IMR-90 (cell line): ENCODE data around the gene DDX54. TPM values are rescaled to one million over a fixed set of nuclear protein-coding genes. Genes with fewer than 3 reads are reported as not detected.

ENCODE experiments used
- ATAC-seq: fragments of 200-7000 bp; cut with Tn5 transposase; 2 replicates; pipeline ENCODE4 v1.9.1; 2020; ENCODE audit warnings: low read depth, mild to moderate bottlenecking, moderate library complexity
- BruUV-seq: library from RNA; stranded (reverse); fragments of 400-500 nt; replicated peaks from 2 replicates; lab custom pipeline; 2021; lab: Mats Ljungman, UMichigan
- CTCF ChIA-PET: fragments of 300-600 bp; formaldehyde crosslinking; extraction: SDS; loops from one replicate; lab custom pipeline; 2021; ENCODE audit warnings: antibody characterized with exemption; lab: Yijun Ruan, JAX
- POLR2A ChIA-PET: fragments of 300-600 bp; sonication (Branson Sonifier 250); formaldehyde crosslinking; loops from one replicate; lab custom pipeline; 2022; ENCODE audit warnings: antibody characterized with exemption; ENCODE audit not compliant: unreplicated experiment; lab: Charles Lee
- DNase-seq: peaks from one replicate; pipeline ENCODE4 v3.0.0; 2013
- H2AFZ ChIP-seq: replicated peaks from 2 replicates; pipeline ENCODE3; 2013; ENCODE audit warnings: low read length, mild to moderate bottlenecking; ENCODE audit not compliant: poor library complexity
- H2AK5ac ChIP-seq: 2 replicates; pipeline ENCODE4 v1.6.1; 2013; ENCODE audit warnings: low read depth, low read length, inconsistent platforms
- H2AK9ac ChIP-seq: replicated peaks from 2 replicates; pipeline ENCODE3; 2013; ENCODE audit warnings: mild to moderate bottlenecking, low read depth, low read length, moderate library complexity; ENCODE audit not compliant: poor library complexity
- H2BK120ac ChIP-seq: 2 replicates; pipeline ENCODE4 v1.6.1; 2013; ENCODE audit warnings: low read depth, low read length, inconsistent platforms
- H2BK15ac ChIP-seq: 3 replicates; pipeline ENCODE4 v1.6.1; 2013; ENCODE audit warnings: low read depth, low read length, inconsistent platforms
- H2BK20ac ChIP-seq: 2 replicates; pipeline ENCODE4 v1.6.1; 2013; ENCODE audit warnings: low read depth, mild to moderate bottlenecking, inconsistent platforms, low read length, moderate library complexity
- H2BK5ac ChIP-seq: 2 replicates; pipeline ENCODE4 v1.6.1; 2013; ENCODE audit warnings: mild to moderate bottlenecking, low read depth, low read length, inconsistent platforms; ENCODE audit not compliant: poor library complexity, severe bottlenecking
- H3K14ac ChIP-seq: replicated peaks from 2 replicates; pipeline ENCODE4 v1.6.1; 2013; ENCODE audit warnings: low read depth, low read length, inconsistent platforms
- H3K18ac ChIP-seq: 2 replicates; pipeline ENCODE4 v1.6.1; 2013; ENCODE audit warnings: low read depth, low read length, control low read depth
- H3K23ac ChIP-seq: 2 replicates; pipeline ENCODE4 v1.6.1; 2013; ENCODE audit warnings: low read depth, low read length, inconsistent platforms
- H3K27ac ChIP-seq: 2 replicates; pipeline ENCODE4 v1.5.1; 2013; ENCODE audit warnings: mild to moderate bottlenecking, control low read depth, low read length; ENCODE audit not compliant: insufficient read depth
- H3K27me3 ChIP-seq: 2 replicates; pipeline ENCODE4 v1.6.1; 2013; ENCODE audit warnings: low read length; ENCODE audit not compliant: control insufficient read depth, insufficient read depth
- H3K36me3 ChIP-seq: 2 replicates; pipeline ENCODE4 v1.6.1; 2013; ENCODE audit warnings: low read length, mixed read lengths; ENCODE audit not compliant: control insufficient read depth, insufficient read depth
- H3K4ac ChIP-seq: 2 replicates; pipeline ENCODE4 v1.6.1; 2013; ENCODE audit warnings: low read depth, low read length, inconsistent platforms
- H3K4me1 ChIP-seq: 2 replicates; pipeline ENCODE4 v1.6.1; 2013; ENCODE audit warnings: low read length, mixed read lengths; ENCODE audit not compliant: control insufficient read depth, insufficient read depth
- H3K4me2 ChIP-seq: 2 replicates; pipeline ENCODE4 v1.6.1; 2013; ENCODE audit warnings: low read depth, mild to moderate bottlenecking, control low read depth, low read length, moderate library complexity
- H3K4me3 ChIP-seq: 2 replicates; pipeline ENCODE4 v1.5.1; 2013; ENCODE audit warnings: low read depth, mild to moderate bottlenecking, control low read depth, low read length, moderate library complexity; ENCODE audit not compliant: insufficient read depth
- H3K56ac ChIP-seq: 2 replicates; pipeline ENCODE4 v1.6.1; 2013; ENCODE audit warnings: low read length, inconsistent platforms; ENCODE audit not compliant: insufficient read depth; ENCODE audit errors: extremely low read depth
- H3K79me1 ChIP-seq, 2 experiments: 2 replicates each; pipeline ENCODE4 v1.6.1; 2013; ENCODE audit warnings: low read length in 2 of 2, inconsistent platforms in 1 of 2, low read depth in 1 of 2
- H3K9ac ChIP-seq: 2 replicates; pipeline ENCODE4 v1.6.1; 2013; ENCODE audit warnings: low read depth, low read length, control low read depth
- H3K9me1 ChIP-seq: 2 replicates; pipeline ENCODE4 v1.6.1; 2013; ENCODE audit warnings: low read length, inconsistent platforms; ENCODE audit not compliant: insufficient read depth
- H3K9me3 ChIP-seq: 2 replicates; pipeline ENCODE4 v1.6.1; 2013; ENCODE audit warnings: low read length; ENCODE audit not compliant: control insufficient read depth, insufficient read depth
- H4K20me1 ChIP-seq: 2 replicates; pipeline ENCODE4 v1.6.1; 2013; ENCODE audit warnings: low read length, inconsistent platforms; ENCODE audit not compliant: insufficient read depth
- H4K5ac ChIP-seq: 2 replicates; pipeline ENCODE4 v1.6.1; 2013; ENCODE audit warnings: mild to moderate bottlenecking, low read depth, low read length, control low read depth
- H4K8ac ChIP-seq, 2 experiments: 2 replicates each; pipeline ENCODE4 v1.6.1; 2013; ENCODE audit warnings: low read depth in 2 of 2, low read length in 2 of 2, control low read depth in 1 of 2, inconsistent platforms in 1 of 2
- H4K91ac ChIP-seq: 2 replicates; pipeline ENCODE4 v1.6.1; 2013; ENCODE audit warnings: low read depth, low read length, inconsistent platforms; ENCODE audit not compliant: insufficient read depth
- BHLHE40 ChIP-seq: fragments of 150-350 bp; IDR thresholded peaks from 2 replicates; pipeline ENCODE4 v1.6.1; 2016; ENCODE audit warnings: mild to moderate bottlenecking, low read depth, low read length
- CEBPB ChIP-seq: IDR thresholded peaks from 2 replicates; pipeline ENCODE4 v1.6.1; 2012; ENCODE audit warnings: low read depth, low read length, improper control_type of control experiment
- ELK1 ChIP-seq: fragments of 150-350 bp; IDR thresholded peaks from 2 replicates; pipeline ENCODE4 v1.6.1; 2016; ENCODE audit warnings: low read depth, mild to moderate bottlenecking, low read length, moderate library complexity, borderline replicate concordance
- FOS ChIP-seq: fragments of 150-350 bp; IDR thresholded peaks from 2 replicates; pipeline ENCODE4 v1.6.1; 2016; ENCODE audit warnings: low read depth, low read length
- MAFK ChIP-seq: IDR thresholded peaks from 2 replicates; pipeline ENCODE4 v1.6.1; 2012; ENCODE audit warnings: low read depth, low read length, improper control_type of control experiment
- MXI1 ChIP-seq: IDR thresholded peaks from 2 replicates; pipeline ENCODE4 v1.6.1; 2012; ENCODE audit warnings: low read depth, mild to moderate bottlenecking, low read length, moderate library complexity, borderline replicate concordance
- NFE2L2 ChIP-seq: fragments of 150-350 bp; IDR thresholded peaks from 2 replicates; pipeline ENCODE4 v1.6.1; 2016; ENCODE audit warnings: low read depth, mild to moderate bottlenecking, low read length
- RAD21 ChIP-seq: IDR thresholded peaks from 2 replicates; pipeline ENCODE4 v1.6.1; 2012; ENCODE audit warnings: low read length, improper control_type of control experiment
- RCOR1 ChIP-seq: IDR thresholded peaks from 2 replicates; pipeline ENCODE4 v1.6.1; 2012; ENCODE audit warnings: mild to moderate bottlenecking, low read length, improper control_type of control experiment; ENCODE audit not compliant: insufficient replicate concordance
- RFX5 ChIP-seq: IDR thresholded peaks from 2 replicates; pipeline ENCODE4 v1.8.0; 2012; ENCODE audit warnings: low read depth, mild to moderate bottlenecking, low read length, moderate library complexity
- SMC3 ChIP-seq: fragments of 150-350 bp; IDR thresholded peaks from 2 replicates; pipeline ENCODE4 v1.6.1; 2016; ENCODE audit warnings: low read depth, mild to moderate bottlenecking, antibody characterized with exemption, low read length, moderate library complexity
- USF2 ChIP-seq: fragments of 150-350 bp; IDR thresholded peaks from 2 replicates; pipeline ENCODE4 v1.6.1; 2017; ENCODE audit warnings: mild to moderate bottlenecking, antibody characterized with exemption, low read length, low read depth
- WGBS, 2 experiments: methylation state at CpG; one replicate each; pipeline versions ENCODE4 v1.1.5 to v1.1.7; 2013; ENCODE audit warnings: missing lambda C conversion rate in 2 of 2; ENCODE audit not compliant: insufficient read length in 1 of 2; ENCODE audit errors: extremely low coverage in 2 of 2; 5-methylcytosine and 5-hydroxymethylcytosine counted together
- dilution Hi-C: fragments of 300-500 bp; cut with HindIII; formaldehyde crosslinking; loops from one replicate; pipeline ENCODE4 v1.14.3; 2018; ENCODE audit warnings: low sequenced_read_pairs; ENCODE audit not compliant: unreplicated experiment
- in situ Hi-C: fragments of 300-500 bp; cut with MboI; formaldehyde crosslinking; loops from 3 replicates; pipeline ENCODE4 v1.14.3; 2019; ENCODE audit warnings: low sequenced_read_pairs, inconsistent platforms, mixed read lengths
- intact Hi-C: fragments of 100-400 bp; cut with micrococcal nuclease; formaldehyde crosslinking; loops from 2 replicates; pipeline ENCODE4 v1.10.0; 2022
- polyA plus RNA-seq, 3 experiments: library from polyadenylated mRNA; depleted of rRNA; stranded (reverse); fragments of >200 nt; gene quantifications; 2 replicates each; pipeline ENCODE4 v1.2.3, GENCODE V29; 2012; ENCODE audit warnings: low replicate concordance in 1 of 3
- total RNA-seq: library from RNA; depleted of rRNA; stranded (reverse); fragments of >200 nt; gene quantifications from 2 replicates; pipeline ENCODE4 v1.2.3, GENCODE V29; 2012
- TF ChIP-seq, protein P1 (sequence below): conservative IDR thresholded peaks from 2 replicates; pipeline ENCODE4 v1.5.1; 2012; ENCODE audit warnings: mild to moderate bottlenecking, low read depth, low read length, improper control_type of control experiment

The DDX54 gene
- total and polyA plus RNA-seq, 2 of the 4 experiments (the other 2 are of a cell fraction), result 23.8 to 47.5 TPM

GRCh38 chr12:113163030-113163360 lies 22.3 kb downstream of the DDX54 start:
- DNase-seq (no peak), ATAC-seq (no peak)
- Histone ChIP-seq H3K9me1 (peaks cover 4% of the 10 kb centered on the region; the same call in 1 of the 2 replicates), H4K91ac (no peak overlapping the region), H2BK15ac (no peak overlapping the region), H2AFZ (peak overlapping the region; percentile 60), H2BK5ac (no peak overlapping the region), H4K20me1 (peaks cover 3% of the 10 kb centered on the region; the same call in 1 of the 2 replicates), H3K18ac (no peak overlapping the region), H2AK5ac (no peak overlapping the region), H2BK20ac (no peak overlapping the region), H3K9ac (no peak overlapping the region), H4K5ac (no peak overlapping the region), H3K79me1 (no peaks in the 10 kb centered on the region; a peak in 1 of 4 replicates), H3K4me1 (peaks cover 8% of the 10 kb centered on the region), H4K8ac (no peak overlapping the region), H2AK9ac (peak overlapping the region; percentile 65), H3K36me3 (peaks cover 60% of the 10 kb centered on the region), H3K9me3 (no peaks in the 10 kb centered on the region), H3K23ac (no peak overlapping the region), H2BK120ac (no peak overlapping the region), H3K4ac (no peak overlapping the region), H3K56ac (no peak overlapping the region), H3K27me3 (no peaks in the 10 kb centered on the region), H3K27ac (no peak overlapping the region), H3K14ac (no peak overlapping the region), H3K4me3 (no peak overlapping the region), H3K4me2 (no peak overlapping the region)
- CTCF ChIA-PET, result no interaction called here
- TF ChIP-seq ELK1 (no peak), USF2 (no peak), SMC3 (no peak), RFX5 (no peak), NFE2L2 (no peak), RAD21 (no peak), BHLHE40 (no peak), MAFK (no peak), MXI1 (no peak), FOS (no peak), RCOR1 (no peak), CEBPB (no peak)
- TF ChIP-seq, protein P1, sequence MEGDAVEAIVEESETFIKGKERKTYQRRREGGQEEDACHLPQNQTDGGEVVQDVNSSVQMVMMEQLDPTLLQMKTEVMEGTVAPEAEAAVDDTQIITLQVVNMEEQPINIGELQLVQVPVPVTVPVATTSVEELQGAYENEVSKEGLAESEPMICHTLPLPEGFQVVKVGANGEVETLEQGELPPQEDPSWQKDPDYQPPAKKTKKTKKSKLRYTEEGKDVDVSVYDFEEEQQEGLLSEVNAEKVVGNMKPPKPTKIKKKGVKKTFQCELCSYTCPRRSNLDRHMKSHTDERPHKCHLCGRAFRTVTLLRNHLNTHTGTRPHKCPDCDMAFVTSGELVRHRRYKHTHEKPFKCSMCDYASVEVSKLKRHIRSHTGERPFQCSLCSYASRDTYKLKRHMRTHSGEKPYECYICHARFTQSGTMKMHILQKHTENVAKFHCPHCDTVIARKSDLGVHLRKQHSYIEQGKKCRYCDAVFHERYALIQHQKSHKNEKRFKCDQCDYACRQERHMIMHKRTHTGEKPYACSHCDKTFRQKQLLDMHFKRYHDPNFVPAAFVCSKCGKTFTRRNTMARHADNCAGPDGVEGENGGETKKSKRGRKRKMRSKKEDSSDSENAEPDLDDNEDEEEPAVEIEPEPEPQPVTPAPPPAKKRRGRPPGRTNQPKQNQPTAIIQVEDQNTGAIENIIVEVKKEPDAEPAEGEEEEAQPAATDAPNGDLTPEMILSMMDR, result no peak
- intact Hi-C loops, result no loop called here
- POLR2A ChIA-PET, result no interaction called here
- in situ Hi-C loops, result no loop called here
- WGBS, 2 experiments, result 86% methylated on average over 10 of the region's 12 CpGs; no CpG with 5 or more reads in 1 of the 2 experiments
- BruUV-seq, result no TSS peak
- dilution Hi-C loops, result no loop called here
